Measurements from ENCODE around the gene MMP7.

Gene MMP7

DNA sequence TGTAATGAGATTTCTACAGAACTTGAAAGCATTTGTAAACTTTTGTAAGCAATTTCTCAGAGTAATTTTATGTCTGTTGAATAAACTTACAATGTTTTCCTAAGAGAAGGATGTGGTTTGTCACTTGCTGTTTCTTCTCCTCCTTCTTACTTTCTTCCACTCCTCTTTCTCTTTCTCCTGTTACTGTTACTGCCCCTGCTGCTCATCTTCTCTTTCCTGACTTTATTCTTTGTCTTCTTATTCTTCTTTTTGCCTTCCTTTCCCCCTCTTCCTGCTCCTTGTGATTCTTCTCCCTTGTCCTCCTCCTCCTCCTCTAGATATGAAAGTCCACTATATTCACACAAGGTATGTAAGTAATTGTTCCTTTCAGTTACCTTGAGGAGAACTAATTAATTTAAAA, 31.1 kb upstream of the MMP7 start:
- TF ChIP-seq TAF1 (IDR thresholded peaks at IDR 0.05; ENCODE audit: low read depth) (no peak), FOXM1 (IDR thresholded peaks at IDR 0.05; ENCODE audit: borderline replicate concordance, low read depth) (no peak), RAD21 (IDR thresholded peaks at IDR 0.05; ENCODE audit: low read depth) (no peak), NFIC (IDR thresholded peaks at IDR 0.05) (no peak), CREB1 (IDR thresholded peaks at IDR 0.05; ENCODE audit: low read depth) (no peak), TEAD4 (IDR thresholded peaks at IDR 0.05) (no peak), EGR1 (IDR thresholded peaks at IDR 0.05) (no peak), ZBTB7A (IDR thresholded peaks at IDR 0.05; ENCODE audit: low read depth) (no peak), EP300 (IDR thresholded peaks at IDR 0.05; ENCODE audit: borderline replicate concordance) (no peak), CEBPB (IDR thresholded peaks at IDR 0.05) (no peak), TCF12 (IDR thresholded peaks at IDR 0.05; ENCODE audit: low read depth) (no peak), YY1 (IDR thresholded peaks at IDR 0.05; ENCODE audit: low read depth) (no peak)
- TF ChIP-seq, protein P1, sequence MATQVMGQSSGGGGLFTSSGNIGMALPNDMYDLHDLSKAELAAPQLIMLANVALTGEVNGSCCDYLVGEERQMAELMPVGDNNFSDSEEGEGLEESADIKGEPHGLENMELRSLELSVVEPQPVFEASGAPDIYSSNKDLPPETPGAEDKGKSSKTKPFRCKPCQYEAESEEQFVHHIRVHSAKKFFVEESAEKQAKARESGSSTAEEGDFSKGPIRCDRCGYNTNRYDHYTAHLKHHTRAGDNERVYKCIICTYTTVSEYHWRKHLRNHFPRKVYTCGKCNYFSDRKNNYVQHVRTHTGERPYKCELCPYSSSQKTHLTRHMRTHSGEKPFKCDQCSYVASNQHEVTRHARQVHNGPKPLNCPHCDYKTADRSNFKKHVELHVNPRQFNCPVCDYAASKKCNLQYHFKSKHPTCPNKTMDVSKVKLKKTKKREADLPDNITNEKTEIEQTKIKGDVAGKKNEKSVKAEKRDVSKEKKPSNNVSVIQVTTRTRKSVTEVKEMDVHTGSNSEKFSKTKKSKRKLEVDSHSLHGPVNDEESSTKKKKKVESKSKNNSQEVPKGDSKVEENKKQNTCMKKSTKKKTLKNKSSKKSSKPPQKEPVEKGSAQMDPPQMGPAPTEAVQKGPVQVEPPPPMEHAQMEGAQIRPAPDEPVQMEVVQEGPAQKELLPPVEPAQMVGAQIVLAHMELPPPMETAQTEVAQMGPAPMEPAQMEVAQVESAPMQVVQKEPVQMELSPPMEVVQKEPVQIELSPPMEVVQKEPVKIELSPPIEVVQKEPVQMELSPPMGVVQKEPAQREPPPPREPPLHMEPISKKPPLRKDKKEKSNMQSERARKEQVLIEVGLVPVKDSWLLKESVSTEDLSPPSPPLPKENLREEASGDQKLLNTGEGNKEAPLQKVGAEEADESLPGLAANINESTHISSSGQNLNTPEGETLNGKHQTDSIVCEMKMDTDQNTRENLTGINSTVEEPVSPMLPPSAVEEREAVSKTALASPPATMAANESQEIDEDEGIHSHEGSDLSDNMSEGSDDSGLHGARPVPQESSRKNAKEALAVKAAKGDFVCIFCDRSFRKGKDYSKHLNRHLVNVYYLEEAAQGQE (IDR thresholded peaks at IDR 0.05; ENCODE audit: low read depth): no peak
- TF ChIP-seq, protein P2, sequence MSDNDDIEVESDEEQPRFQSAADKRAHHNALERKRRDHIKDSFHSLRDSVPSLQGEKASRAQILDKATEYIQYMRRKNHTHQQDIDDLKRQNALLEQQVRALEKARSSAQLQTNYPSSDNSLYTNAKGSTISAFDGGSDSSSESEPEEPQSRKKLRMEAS (IDR thresholded peaks at IDR 0.05): no peak
- TF ChIP-seq, protein P3, sequence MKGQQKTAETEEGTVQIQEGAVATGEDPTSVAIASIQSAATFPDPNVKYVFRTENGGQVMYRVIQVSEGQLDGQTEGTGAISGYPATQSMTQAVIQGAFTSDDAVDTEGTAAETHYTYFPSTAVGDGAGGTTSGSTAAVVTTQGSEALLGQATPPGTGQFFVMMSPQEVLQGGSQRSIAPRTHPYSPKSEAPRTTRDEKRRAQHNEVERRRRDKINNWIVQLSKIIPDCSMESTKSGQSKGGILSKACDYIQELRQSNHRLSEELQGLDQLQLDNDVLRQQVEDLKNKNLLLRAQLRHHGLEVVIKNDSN (IDR thresholded peaks at IDR 0.05): no peak

DNA sequence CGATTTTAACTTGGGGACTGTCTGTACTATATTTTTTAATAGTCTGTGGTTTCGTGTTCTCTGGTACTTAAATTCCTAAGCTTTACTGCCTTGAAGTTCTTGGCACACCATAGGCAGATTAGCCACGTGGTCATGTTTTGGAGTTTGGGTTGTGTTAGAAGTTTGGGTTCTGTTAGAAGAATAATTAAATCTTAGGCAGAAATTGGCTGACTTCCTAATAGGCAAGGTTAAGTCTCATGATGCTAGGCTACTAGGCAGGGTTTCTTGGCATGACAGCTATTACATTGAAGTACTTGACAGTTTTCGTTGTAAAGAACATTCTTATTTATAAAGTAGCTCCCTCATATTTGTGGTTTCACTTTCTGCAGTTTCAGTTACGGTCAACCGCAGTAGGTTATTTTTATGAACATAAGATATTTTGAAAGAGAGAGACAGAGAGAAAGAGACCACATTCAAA, 30.0 kb upstream of the MMP7 start:
- no peak for TF ChIP-seq FOXM1 (IDR thresholded peaks at IDR 0.05; ENCODE audit: borderline replicate concordance, low read depth)
- TF ChIP-seq YY1 (IDR thresholded peaks at IDR 0.05; ENCODE audit: low read depth): no peak
- TF ChIP-seq EGR1 (IDR thresholded peaks at IDR 0.05): no peak
- no peak for TF ChIP-seq TEAD4 (IDR thresholded peaks at IDR 0.05)
- TF ChIP-seq, protein P2 (IDR thresholded peaks at IDR 0.05): no peak
- TF ChIP-seq NFIC (IDR thresholded peaks at IDR 0.05): no peak
- no peak for TF ChIP-seq TAF1 (IDR thresholded peaks at IDR 0.05; ENCODE audit: low read depth)
- TF ChIP-seq, protein P1 (IDR thresholded peaks at IDR 0.05; ENCODE audit: low read depth): no peak
- TF ChIP-seq RAD21 (IDR thresholded peaks at IDR 0.05; ENCODE audit: low read depth): no peak
- no peak for TF ChIP-seq CREB1 (IDR thresholded peaks at IDR 0.05; ENCODE audit: low read depth)
- no peak for TF ChIP-seq EP300 (IDR thresholded peaks at IDR 0.05; ENCODE audit: borderline replicate concordance)
- no peak for TF ChIP-seq CEBPB (IDR thresholded peaks at IDR 0.05)
- no peak for TF ChIP-seq TCF12 (IDR thresholded peaks at IDR 0.05; ENCODE audit: low read depth)
- TF ChIP-seq, protein P3 (IDR thresholded peaks at IDR 0.05): no peak
- no peak for TF ChIP-seq ZBTB7A (IDR thresholded peaks at IDR 0.05; ENCODE audit: low read depth)

DNA sequence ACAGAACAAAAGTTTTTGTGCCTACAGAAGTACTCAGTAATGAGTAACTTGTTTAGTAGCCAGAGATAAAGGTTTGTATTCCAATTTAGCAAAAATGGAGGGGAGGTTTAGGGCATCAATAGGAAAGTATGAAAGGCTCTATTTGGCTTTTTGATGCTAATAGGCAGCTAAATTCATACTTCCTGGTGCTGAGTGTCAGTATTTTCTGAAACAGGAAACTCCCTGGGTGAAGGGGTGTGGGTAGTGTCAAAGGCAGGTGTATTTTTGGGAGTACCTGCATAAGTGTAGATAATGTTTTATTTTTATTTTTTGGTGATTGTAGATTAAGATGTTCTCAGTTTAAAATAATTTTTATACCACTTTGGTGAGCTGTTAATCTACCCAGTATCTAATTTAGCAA, 29.3 kb upstream of the MMP7 start:
- TF ChIP-seq TCF12 (IDR thresholded peaks at IDR 0.05; ENCODE audit: low read depth) (no peak), EGR1 (IDR thresholded peaks at IDR 0.05) (no peak), TAF1 (IDR thresholded peaks at IDR 0.05; ENCODE audit: low read depth) (no peak), CREB1 (IDR thresholded peaks at IDR 0.05; ENCODE audit: low read depth) (no peak), CEBPB (IDR thresholded peaks at IDR 0.05) (no peak), RAD21 (IDR thresholded peaks at IDR 0.05; ENCODE audit: low read depth) (no peak), ZBTB7A (IDR thresholded peaks at IDR 0.05; ENCODE audit: low read depth) (no peak), TEAD4 (IDR thresholded peaks at IDR 0.05) (no peak), YY1 (IDR thresholded peaks at IDR 0.05; ENCODE audit: low read depth) (no peak), NFIC (IDR thresholded peaks at IDR 0.05) (no peak), EP300 (IDR thresholded peaks at IDR 0.05; ENCODE audit: borderline replicate concordance) (no peak), FOXM1 (IDR thresholded peaks at IDR 0.05; ENCODE audit: borderline replicate concordance, low read depth) (no peak)
- TF ChIP-seq, protein P2 (IDR thresholded peaks at IDR 0.05): no peak
- TF ChIP-seq, protein P1 (IDR thresholded peaks at IDR 0.05; ENCODE audit: low read depth): no peak
- TF ChIP-seq, protein P3 (IDR thresholded peaks at IDR 0.05): no peak

Data from Ishikawa (cell line).